22Rv1 (cell line): Measurements from ENCODE around the gene RNF144B.

Source experiments
- H3K27ac ChIP-seq: fragments of 450-650 bp; 2 replicates; pipeline ENCODE4 v1.5.1; 2017
- ZFX ChIP-seq: fragments of 450-650 bp; IDR thresholded peaks from 2 replicates; pipeline ENCODE4 v1.6.1; 2017; ENCODE audit warnings: antibody characterized with exemption, borderline replicate concordance
- TF ChIP-seq, protein P1 (sequence below): fragments of 450-650 bp; IDR thresholded peaks from 2 replicates; pipeline ENCODE4 v1.5.1; 2017; ENCODE audit warnings: mild to moderate bottlenecking

RNF144B gene

GRCh38 chr6:18513253-18513798 is 126.2 kb downstream of the RNF144B start:
- H3K27ac ChIP-seq = no peak overlapping the region
- no peak for TF ChIP-seq ZFX
- TF ChIP-seq, protein P1, sequence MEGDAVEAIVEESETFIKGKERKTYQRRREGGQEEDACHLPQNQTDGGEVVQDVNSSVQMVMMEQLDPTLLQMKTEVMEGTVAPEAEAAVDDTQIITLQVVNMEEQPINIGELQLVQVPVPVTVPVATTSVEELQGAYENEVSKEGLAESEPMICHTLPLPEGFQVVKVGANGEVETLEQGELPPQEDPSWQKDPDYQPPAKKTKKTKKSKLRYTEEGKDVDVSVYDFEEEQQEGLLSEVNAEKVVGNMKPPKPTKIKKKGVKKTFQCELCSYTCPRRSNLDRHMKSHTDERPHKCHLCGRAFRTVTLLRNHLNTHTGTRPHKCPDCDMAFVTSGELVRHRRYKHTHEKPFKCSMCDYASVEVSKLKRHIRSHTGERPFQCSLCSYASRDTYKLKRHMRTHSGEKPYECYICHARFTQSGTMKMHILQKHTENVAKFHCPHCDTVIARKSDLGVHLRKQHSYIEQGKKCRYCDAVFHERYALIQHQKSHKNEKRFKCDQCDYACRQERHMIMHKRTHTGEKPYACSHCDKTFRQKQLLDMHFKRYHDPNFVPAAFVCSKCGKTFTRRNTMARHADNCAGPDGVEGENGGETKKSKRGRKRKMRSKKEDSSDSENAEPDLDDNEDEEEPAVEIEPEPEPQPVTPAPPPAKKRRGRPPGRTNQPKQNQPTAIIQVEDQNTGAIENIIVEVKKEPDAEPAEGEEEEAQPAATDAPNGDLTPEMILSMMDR = no peak

DNA sequence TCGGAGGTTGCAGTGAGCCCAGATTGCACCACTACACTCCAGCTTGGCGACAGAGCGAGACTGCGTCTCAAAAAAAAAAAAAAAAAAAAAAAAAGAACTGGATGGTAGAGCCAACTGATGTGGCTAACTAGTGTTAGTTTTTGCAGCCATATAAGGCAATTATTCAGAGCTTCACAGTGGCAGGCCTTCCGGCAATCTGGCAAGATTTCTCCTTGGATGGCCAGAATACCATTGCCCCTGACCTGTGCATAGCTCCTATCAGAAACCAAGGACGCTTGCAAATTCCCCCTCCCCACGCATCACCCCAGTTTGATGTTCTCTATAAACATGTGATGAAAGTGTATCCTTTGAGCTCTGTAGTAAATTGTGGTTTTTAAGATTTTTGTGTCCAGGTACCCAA is 127.0 kb downstream of the RNF144B start:
- TF ChIP-seq ZFX = no peak
- TF ChIP-seq, protein P1 = no peak
- no peak overlapping the region for H3K27ac ChIP-seq

DNA sequence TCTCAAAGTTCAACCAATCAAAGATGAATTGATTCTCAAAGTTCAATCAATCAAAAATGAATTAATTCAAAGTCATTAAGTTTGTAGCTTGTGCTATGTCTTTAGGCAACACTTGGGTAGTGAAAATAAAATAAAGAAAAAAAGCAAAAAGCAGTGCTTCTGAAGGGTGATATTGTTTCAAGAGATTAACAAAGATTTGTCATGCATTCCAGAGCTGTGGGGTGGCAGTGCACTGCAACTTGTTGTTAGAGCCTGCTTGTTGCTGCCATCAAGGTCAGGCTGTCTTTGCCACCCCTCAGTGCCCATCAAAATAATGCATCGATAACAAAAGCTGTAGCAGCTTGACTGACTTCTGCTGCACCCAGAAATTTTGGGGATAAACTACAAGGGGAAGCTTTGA is 128.6 kb downstream of the RNF144B start:
- TF ChIP-seq, protein P1 = no peak
- no peak overlapping the region for H3K27ac ChIP-seq
